HCT116 (cell line): ENCODE results near the gene MAP1LC3B. TPM values are rescaled to one million over a fixed set of nuclear protein-coding genes. Genes with fewer than 3 reads are reported as not detected.

Experiments used
- ATAC-seq: fragments of 200-7000 bp; cut with Tn5 transposase; 2 replicates; pipeline ENCODE4 v1.9.1; 2020; ENCODE audit warnings: mild to moderate bottlenecking, moderate library complexity
- BruUV-seq: library from RNA; stranded (reverse); fragments of 400-500 nt; replicated peaks from 2 replicates; lab custom pipeline; 2021; lab: Mats Ljungman, UMichigan
- CTCF ChIA-PET: fragments of 300-600 bp; sonication (Branson Sonifier 250); formaldehyde crosslinking; loops from one replicate; lab custom pipeline; 2021; ENCODE audit warnings: antibody characterized with exemption; lab: Charles Lee
- POLR2A ChIA-PET: fragments of 300-600, 350-600 bp; sonication (Branson Sonifier 250); formaldehyde crosslinking; loops from one replicate; lab custom pipeline; 2021; ENCODE audit warnings: antibody characterized with exemption; lab: Charles Lee
- RAD21 ChIA-PET, 2 experiments: fragments of 300-600 bp; sonication (Branson Sonifier 250); formaldehyde crosslinking; loops; one replicate each; lab custom pipeline; 2023; ENCODE audit warnings: low total read pairs in 2 of 2; ENCODE audit not compliant: uncharacterized antibody in 2 of 2, unreplicated experiment in 2 of 2, low non-redundant PET in 1 of 2; lab: Charles Lee
- DNase-seq: peaks from one replicate; pipeline ENCODE4 v3.0.0-alpha.2; 2010; ENCODE audit warnings: low read depth, low spot score
- H2AFZ ChIP-seq: fragments of 200-600 bp; shearing (Covaris generic), sonication (generic); 2 replicates; pipeline ENCODE4 v1.6.1; 2017; ENCODE audit warnings: low read depth, mixed run types, mixed read lengths, antibody characterized with exemption, low read length; ENCODE audit not compliant: poor library complexity, severe bottlenecking
- H3K27ac ChIP-seq: 2 replicates; pipeline ENCODE4 v1.5.1; 2012; ENCODE audit warnings: low read depth, low read length
- H3K27me3 ChIP-seq: fragments of 200-600 bp; sonication (generic); 2 replicates; pipeline ENCODE4 v1.6.1; 2016; ENCODE audit warnings: mixed run types, low read length, mixed read lengths; ENCODE audit not compliant: insufficient read depth
- H3K36me3 ChIP-seq, 2 experiments: fragments of 200-500 bp in 1 of 2; fragments of 200-600 bp in 1 of 2; sonication (Bioruptor generic) in 1 of 2; sonication (generic) in 1 of 2; 2 replicates each; pipeline versions ENCODE4 v1.5.1 to v1.6.1; 2014 to 2016; ENCODE audit warnings: low read length in 2 of 2, inconsistent platforms in 1 of 2, mixed read lengths in 1 of 2, mixed run types in 1 of 2; ENCODE audit not compliant: insufficient read depth in 2 of 2, control insufficient read depth in 1 of 2
- H3K4me1 ChIP-seq, 2 experiments: fragments of 200-600 bp in 1 of 2; sonication (generic) in 1 of 2; 2 replicates each; pipeline versions ENCODE4 v1.5.1 to v1.6.1; 2012 to 2017; ENCODE audit warnings: low read length in 2 of 2, inconsistent platforms in 1 of 2, mild to moderate bottlenecking in 1 of 2, mixed read lengths in 1 of 2, mixed run types in 1 of 2, moderate library complexity in 1 of 2; ENCODE audit not compliant: insufficient read depth in 2 of 2, control insufficient read depth in 1 of 2
- H3K4me2 ChIP-seq: fragments of 200-600 bp; sonication (generic); 2 replicates; pipeline ENCODE4 v1.6.1; 2017; ENCODE audit warnings: mixed run types, low read length, mixed read lengths
- H3K4me3 ChIP-seq, 2 experiments: fragments of 200-600 bp in 1 of 2; sonication (generic) in 1 of 2; replicated peaks in 1 of 2; 2 replicates each; pipeline ENCODE4 v1.5.1; 2011 to 2016; ENCODE audit warnings: low read length in 2 of 2, control low read depth in 1 of 2, low read depth in 1 of 2, mild to moderate bottlenecking in 1 of 2, mixed read lengths in 1 of 2, mixed run types in 1 of 2
- H3K79me2 ChIP-seq: fragments of 200-600 bp; sonication (generic); 2 replicates; pipeline ENCODE4 v1.6.1; 2017; ENCODE audit warnings: mild to moderate bottlenecking, mixed run types, low read length, moderate library complexity, mixed read lengths; ENCODE audit not compliant: insufficient read depth
- H3K9ac ChIP-seq: fragments of 200-600 bp; sonication (generic); 2 replicates; pipeline ENCODE4 v1.6.1; 2016; ENCODE audit warnings: low read length, mixed read lengths
- H3K9me2 ChIP-seq: fragments of 200-600 bp; sonication (generic), shearing (Covaris generic); 2 replicates; pipeline ENCODE4 v1.6.1; 2017; ENCODE audit warnings: mixed run types, mild to moderate bottlenecking, moderate library complexity; ENCODE audit not compliant: insufficient read depth
- H3K9me3 ChIP-seq, 2 experiments: fragments of 200-500 bp in 1 of 2; fragments of 200-600 bp in 1 of 2; sonication (Bioruptor generic) in 1 of 2; sonication (generic) in 1 of 2; 2 replicates each; pipeline ENCODE4 v1.6.1; 2014 to 2017; ENCODE audit warnings: low read length in 2 of 2, mixed read lengths in 2 of 2, inconsistent platforms in 1 of 2, low read depth in 1 of 2, mild to moderate bottlenecking in 1 of 2, mixed run types in 1 of 2, moderate library complexity in 1 of 2; ENCODE audit not compliant: control insufficient read depth in 1 of 2, insufficient read depth in 1 of 2
- H4K20me1 ChIP-seq: fragments of 200-600 bp; sonication (generic), shearing (Covaris generic); 2 replicates; pipeline ENCODE4 v1.6.1; 2017; ENCODE audit warnings: mixed run types, mild to moderate bottlenecking, moderate library complexity; ENCODE audit not compliant: insufficient read depth
- CEBPB ChIP-seq: IDR thresholded peaks from 2 replicates; pipeline ENCODE4 v1.6.1; 2012; ENCODE audit warnings: low read depth
- EZH2phosphoT487 ChIP-seq: fragments of 200-600 bp; IDR thresholded peaks from 2 replicates; pipeline ENCODE4 v1.6.1; 2018; ENCODE audit warnings: antibody characterized with exemption, borderline replicate concordance
- JUND ChIP-seq: IDR thresholded peaks from 2 replicates; pipeline ENCODE4 v1.6.1; 2012
- POLR2A ChIP-seq: IDR thresholded peaks from 2 replicates; pipeline ENCODE4 v1.7.0; 2011; ENCODE audit warnings: borderline replicate concordance; ENCODE audit not compliant: insufficient read depth, insufficient read length; ENCODE audit errors: extremely low read depth
- POLR2AphosphoS5 ChIP-seq: IDR thresholded peaks from 2 replicates; pipeline ENCODE4 v1.6.1; 2011; ENCODE audit warnings: mild to moderate bottlenecking, low read depth, low read length, moderate library complexity
- REST ChIP-seq: IDR thresholded peaks from 2 replicates; pipeline ENCODE4 v1.6.1; 2012; ENCODE audit warnings: low read depth
- SIN3A ChIP-seq: IDR thresholded peaks from 2 replicates; pipeline ENCODE4 v1.6.1; 2012; ENCODE audit warnings: low read depth
- TCF7L2 ChIP-seq: IDR thresholded peaks from 2 replicates; pipeline ENCODE4 v1.7.0; 2011; ENCODE audit warnings: borderline replicate concordance, inconsistent platforms; ENCODE audit not compliant: insufficient read depth, insufficient read length; ENCODE audit errors: extremely low read depth
- YY1 ChIP-seq: IDR thresholded peaks from 2 replicates; pipeline ENCODE4 v1.6.1; 2011; ENCODE audit warnings: low read length, low read depth, moderate library complexity, mild to moderate bottlenecking; ENCODE audit not compliant: insufficient replicate concordance; ENCODE audit errors: extremely low read depth
- ZFX ChIP-seq: fragments of 450-650 bp; IDR thresholded peaks from 2 replicates; pipeline ENCODE4 v1.6.1; 2017
- intact Hi-C: fragments of 100-400 bp; cut with micrococcal nuclease; formaldehyde crosslinking; loops from 2 replicates; pipeline ENCODE4 v1.10.0; 2022
- total RNA-seq: library from RNA; stranded (reverse); gene quantifications from one replicate; pipeline ENCODE4 v1.2.1, GENCODE V29; 2021; ENCODE audit not compliant: unreplicated experiment
- TF ChIP-seq, protein P1 (sequence below): IDR thresholded peaks from 2 replicates; pipeline ENCODE4 v1.6.1; 2012

Gene MAP1LC3B
- total RNA-seq, 1 experiment from 2014 or later = 93.8 TPM

- Histone ChIP-seq H3K4me3 (no peak overlapping the region), H3K27ac (no peak overlapping the region), H3K36me3 (peaks cover 10 to 14% of the 10 kb centered on the region in 2 experiments), H3K4me1 (peaks cover 24 to 42% of the 10 kb centered on the region in 2 experiments), H3K9me3 (no peaks in the 10 kb centered on the region), H3K9me2 (no peaks in the 10 kb centered on the region), H3K9ac (no peak overlapping the region), H3K79me2 (no peaks in the 10 kb centered on the region), H3K27me3 (no peaks in the 10 kb centered on the region), H3K4me2 (no peak overlapping the region), H4K20me1 (peaks cover 25% of the 10 kb centered on the region), H2AFZ (no peak overlapping the region)
- no TSS peak for BruUV-seq
- CTCF ChIA-PET = interaction anchor here (1.0 to 1.7 kb wide), 3 partner anchors 11 to 231 kb away, joined by 3 to 6 read pairs (median 4); no protein-coding TSS in a partner anchor
- ATAC-seq (no peak), DNase-seq (no peak)
- intact Hi-C loops = loop anchor here (5.0 kb wide), 1 partner anchor 52 kb away; no protein-coding TSS in a partner anchor
- POLR2A ChIA-PET = interaction anchor here (1.2 to 1.9 kb wide), 3 partner anchors 10 to 17 kb away, joined by 4 to 8 read pairs (median 5); partner anchors contain the start of gene MAP1LC3B
- RAD21 ChIA-PET = no interaction called here
- TF ChIP-seq POLR2AphosphoS5 = peak; percentile 71
- TF ChIP-seq SIN3A = 0 out of 2 replicates have a peak, but pooled peaks have one; percentile 35
- peak; percentile 41; the same call in 1 of the 2 replicates for TF ChIP-seq JUND
- TF ChIP-seq CEBPB = no peak
- TF ChIP-seq, protein P1, sequence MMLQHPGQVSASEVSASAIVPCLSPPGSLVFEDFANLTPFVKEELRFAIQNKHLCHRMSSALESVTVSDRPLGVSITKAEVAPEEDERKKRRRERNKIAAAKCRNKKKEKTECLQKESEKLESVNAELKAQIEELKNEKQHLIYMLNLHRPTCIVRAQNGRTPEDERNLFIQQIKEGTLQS = no peak
- TF ChIP-seq TCF7L2 = no peak
These were observed 12.9 kb downstream of the MAP1LC3B start for GRCh38 chr16:87404764-87405625.

DNA sequence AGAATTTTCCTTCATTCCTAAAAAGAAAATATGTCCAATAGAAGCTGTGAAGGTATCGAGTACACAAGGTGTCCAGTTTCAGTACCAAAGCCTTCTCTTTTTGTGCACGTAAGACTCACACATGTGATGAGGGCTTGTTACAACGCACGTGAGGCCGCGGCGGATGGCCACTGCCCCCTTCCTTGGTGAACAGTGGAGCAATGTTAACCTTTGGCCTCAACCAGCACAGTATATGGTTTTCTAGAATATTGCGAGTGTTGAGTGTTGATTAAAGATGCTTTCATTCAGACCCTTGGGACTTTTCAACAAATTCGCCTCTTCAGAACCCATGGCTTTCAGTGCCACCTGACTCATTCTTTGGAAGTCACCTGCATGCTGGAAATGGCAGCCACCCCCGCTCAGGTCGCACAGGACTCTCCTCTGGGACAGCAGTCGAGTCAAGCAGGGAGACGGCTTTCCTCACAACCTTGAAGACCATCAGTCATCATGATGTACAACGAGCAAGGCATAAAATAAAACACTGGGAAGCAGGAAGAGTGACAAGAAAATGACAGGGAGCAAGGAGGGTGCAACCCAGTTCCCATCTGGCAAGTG, 14.5 kb downstream of the MAP1LC3B start:
- Histone ChIP-seq H3K4me3 (no peak overlapping the region), H3K4me2 (peak overlapping the region; percentile 68), H3K27me3 (no peaks in the 10 kb centered on the region), H3K27ac (no peak overlapping the region), H3K9me3 (no peaks in the 10 kb centered on the region), H2AFZ (no peak overlapping the region), H4K20me1 (peaks cover 25% of the 10 kb centered on the region), H3K4me1 (peaks cover 24 to 42% of the 10 kb centered on the region in 2 experiments), H3K9ac (no peak overlapping the region), H3K36me3 (peaks cover 18 to 23% of the 10 kb centered on the region in 2 experiments), H3K79me2 (no peaks in the 10 kb centered on the region), H3K9me2 (no peaks in the 10 kb centered on the region)
- RAD21 ChIA-PET = no interaction called here
- intact Hi-C loops = loop anchor here (5.0 kb wide), 1 partner anchor 51 kb away; no protein-coding TSS in a partner anchor
- CTCF ChIA-PET = interaction anchor here (0.9 to 2.1 kb wide), 7 partner anchors 10 to 230 kb away, joined by 3 to 28 read pairs (median 9); no protein-coding TSS in a partner anchor
- POLR2A ChIA-PET = interaction anchor here (1.3 to 2.0 kb wide), 3 partner anchors 12 to 18 kb away, joined by 6 to 13 read pairs (median 7); no protein-coding TSS in a partner anchor
- no TSS peak for BruUV-seq
- DNase-seq = no peak
- no peak for ATAC-seq
- TF ChIP-seq CEBPB (no peak), YY1 (no peak), REST (no peak), TCF7L2 (no peak), ZFX (no peak), POLR2A (no peak), EZH2phosphoT487 (no peak)
